ENCODE results near the gene KRT3.
"Not testable (repeated sequence)": the region's sequence is repeated elsewhere in the genome, so short reads cannot be mapped to it uniquely, and the experiment has no call there.

Gene KRT3

GRCh38 chr12:52756281-52756960 lies 39.5 kb downstream of the KRT3 start:
- DNase-seq: no peak

GRCh38 chr12:52755533-52755932 lies 40.4 kb downstream of the KRT3 start:
- no peak for DNase-seq

DNA sequence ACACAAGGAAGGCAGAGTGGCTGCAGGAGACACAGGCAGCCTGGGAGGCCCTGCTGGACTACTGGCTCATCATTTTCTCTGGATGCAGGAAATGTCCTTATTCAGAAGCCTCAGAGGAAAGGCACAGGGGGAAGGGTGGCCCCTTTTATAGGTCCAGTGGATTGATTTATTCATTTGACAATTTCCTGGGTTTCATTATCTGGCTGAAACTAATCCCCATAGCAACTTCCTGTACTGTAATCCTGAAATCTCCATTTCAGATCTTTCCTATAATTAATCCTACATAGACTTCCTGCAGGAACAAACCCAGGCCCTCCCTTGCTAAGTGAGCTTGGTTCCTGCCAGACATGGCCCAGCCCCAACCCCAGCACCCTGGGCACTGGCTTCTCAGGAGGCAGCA lies 41.8 kb downstream of the KRT3 start:
- no peak for DNase-seq

- no peak for DNase-seq
Observed at GRCh38 chr12:52753283-52753682, 42.6 kb downstream of the KRT3 start.

- no peak for DNase-seq
Observed at GRCh38 chr12:52752516-52752915, 43.4 kb downstream of the KRT3 start.

GRCh38 chr12:52751795-52752194 lies 44.1 kb downstream of the KRT3 start:
- DNase-seq: no peak

GRCh38 chr12:52750532-52750931 lies 45.4 kb downstream of the KRT3 start:
- not testable (repeated sequence) for DNase-seq

DNA sequence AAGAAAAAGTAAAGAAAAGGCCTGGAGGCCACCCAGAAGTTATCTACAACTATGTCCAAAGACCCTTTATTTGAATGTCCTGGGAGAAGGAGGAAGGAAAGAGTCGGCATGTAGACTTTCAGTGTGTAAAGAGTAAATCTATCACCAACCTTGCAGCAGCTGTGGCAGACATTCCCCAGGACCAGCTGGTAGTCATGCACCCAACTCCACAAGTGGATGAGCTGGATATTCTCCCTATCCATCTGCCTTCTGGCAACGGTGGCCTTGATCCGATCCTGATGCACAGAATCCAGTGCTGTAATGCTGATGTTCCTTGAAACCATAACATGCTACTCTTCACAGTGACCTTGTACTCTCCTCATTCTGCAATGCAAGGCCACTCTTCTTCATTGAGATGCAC lies 46.1 kb downstream of the KRT3 start:
- DNase-seq: no peak

- DNase-seq: no peak
Observed at GRCh38 chr12:52748578-52748977, 47.3 kb downstream of the KRT3 start.

DNA sequence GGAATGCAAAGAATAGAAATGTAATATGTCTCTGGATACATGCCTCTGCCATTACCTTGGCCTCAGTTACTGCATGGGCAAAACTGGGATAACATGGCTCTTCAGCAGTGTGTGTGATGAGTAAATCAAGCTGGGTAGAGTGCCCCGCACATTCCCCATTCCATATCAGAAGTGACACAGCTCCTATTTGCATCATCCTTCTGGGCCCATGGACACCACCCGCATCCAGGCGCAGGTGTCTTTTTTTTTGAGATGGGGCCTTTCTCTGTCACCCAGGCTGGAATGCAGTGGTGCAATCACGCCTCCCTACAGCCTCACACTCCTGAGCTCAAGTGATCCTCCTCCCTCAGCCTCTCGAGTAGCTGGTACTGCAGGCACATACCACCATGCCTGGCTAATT lies 50.4 kb downstream of the KRT3 start:
- DNase-seq: no peak

DNA sequence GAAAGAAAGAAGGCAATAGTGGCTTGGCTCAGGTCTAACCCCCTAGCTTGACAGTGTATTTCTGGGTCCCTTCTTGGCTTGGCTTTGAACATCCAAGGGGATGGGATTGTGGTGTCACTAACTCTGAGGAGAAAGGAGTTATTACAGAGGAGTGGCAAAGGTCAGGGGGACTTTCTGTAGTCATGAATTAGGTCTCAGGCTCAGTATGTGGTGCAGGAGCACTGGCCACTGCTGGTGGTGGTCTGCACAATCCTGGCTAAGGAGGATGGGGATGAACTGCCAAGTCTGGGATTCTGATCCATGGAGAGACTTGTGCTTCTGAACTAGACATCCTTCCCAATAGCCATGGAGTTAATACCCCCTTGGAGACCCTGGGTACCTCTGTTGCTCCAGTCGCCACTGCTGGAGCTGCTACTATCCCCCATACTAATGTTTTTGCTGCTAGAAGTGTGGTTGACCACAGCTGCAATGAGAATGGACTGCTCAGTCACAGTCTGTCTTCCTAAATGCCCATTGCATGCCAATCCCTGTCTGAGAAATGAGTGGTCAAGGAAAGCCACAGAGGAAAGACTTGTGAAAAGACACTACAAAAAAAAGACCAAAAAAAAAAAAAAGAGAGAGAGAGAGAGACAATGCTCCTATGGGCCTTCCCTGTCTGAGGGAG lies 51.3 kb downstream of the KRT3 start:
- DNase-seq: no peak

- no peak for DNase-seq
Observed at GRCh38 chr12:52742822-52743457, 53.0 kb downstream of the KRT3 start.

DNA sequence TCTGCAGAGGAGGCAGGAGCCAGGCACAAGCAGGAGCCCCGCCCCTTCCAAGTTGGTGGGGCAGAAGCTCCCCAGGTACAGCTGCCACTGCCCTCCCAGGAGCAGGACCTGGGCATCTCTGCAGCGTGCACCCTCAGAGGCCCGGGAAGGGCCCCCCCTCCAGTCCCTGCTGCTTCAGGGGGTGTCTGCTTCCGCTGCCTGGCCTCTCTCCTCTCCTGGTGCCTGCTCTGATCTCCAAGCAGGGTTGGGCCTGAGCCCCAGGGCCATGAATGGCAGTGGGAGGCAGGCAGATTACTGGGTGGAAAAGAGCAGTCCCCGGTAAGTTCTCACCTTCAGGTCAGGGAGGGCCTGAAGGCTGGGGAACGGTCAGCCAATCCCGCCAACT lies 53.7 kb downstream of the KRT3 start:
- no peak for DNase-seq

DNA sequence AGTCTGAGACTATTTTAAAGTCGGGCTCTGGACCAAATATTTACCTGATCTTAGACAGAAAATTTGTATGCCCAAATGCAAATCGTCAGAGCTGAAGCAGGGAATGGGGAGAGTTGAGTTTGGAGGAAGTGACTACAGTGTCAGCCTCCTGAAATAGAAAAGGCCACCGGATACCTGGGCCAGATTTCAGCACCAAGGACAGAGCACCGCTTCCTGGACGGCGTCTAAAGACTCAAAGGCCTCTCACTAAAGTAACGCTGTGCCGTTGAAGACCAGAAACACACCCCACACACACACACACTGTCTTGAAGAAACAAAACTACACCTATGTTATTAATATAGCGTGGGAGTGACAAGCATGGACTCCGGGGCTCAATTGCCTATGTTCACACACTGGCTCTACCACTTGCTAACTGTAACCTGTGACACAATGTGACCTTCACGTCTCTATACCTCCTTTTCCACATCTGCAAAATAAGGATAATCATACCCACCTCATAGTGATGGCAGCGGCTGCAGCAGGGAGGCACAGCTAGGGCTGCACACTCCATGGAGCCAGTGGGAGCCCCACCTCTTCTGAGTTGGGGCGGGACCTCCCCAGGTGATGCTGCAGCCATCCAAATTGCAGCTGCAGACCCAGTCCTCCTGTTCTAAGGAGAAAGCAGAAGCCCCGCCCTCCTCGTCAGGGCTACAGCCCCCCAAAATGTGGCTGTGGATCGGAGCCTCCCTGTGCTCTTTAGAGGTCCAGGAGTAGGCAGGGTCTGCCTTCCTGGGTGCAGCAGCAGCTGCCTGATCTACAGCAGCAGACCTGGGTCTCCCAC lies 54.3 kb downstream of the KRT3 start:
- DNase-seq: peak; percentile 44

GRCh38 chr12:52740584-52740983 lies 55.3 kb downstream of the KRT3 start:
- no peak for DNase-seq

- DNase-seq: no peak
Observed at GRCh38 chr12:52739963-52740362, 56.0 kb downstream of the KRT3 start.
